HEK293T (cell line): ENCODE data around the gene KIF21A.

Source experiments
- ARNT ChIP-seq: fragments of 450-650 bp; IDR thresholded peaks from 2 replicates; pipeline ENCODE4 v1.6.1; 2017; ENCODE audit warnings: mild to moderate bottlenecking
- CTBP1 ChIP-seq: fragments of 450-650 bp; IDR thresholded peaks from 2 replicates; pipeline ENCODE4 v1.6.1; 2016; ENCODE audit warnings: borderline replicate concordance
- ELF4 ChIP-seq: fragments of 450-650 bp; IDR thresholded peaks from 2 replicates; pipeline ENCODE4 v1.6.1; 2017; ENCODE audit warnings: antibody characterized with exemption
- FOXM1 ChIP-seq: fragments of 450-650 bp; IDR thresholded peaks from 2 replicates; pipeline ENCODE4 v1.6.1; 2017; ENCODE audit warnings: mild to moderate bottlenecking, borderline replicate concordance
- HDGF ChIP-seq: fragments of 450-650 bp; IDR thresholded peaks from 2 replicates; pipeline ENCODE4 v1.6.1; 2017; ENCODE audit warnings: antibody characterized with exemption, borderline replicate concordance
- L3MBTL2 ChIP-seq: fragments of 450-650 bp; conservative IDR thresholded peaks from 2 replicates; pipeline ENCODE4 v1.6.1; 2016; ENCODE audit warnings: mild to moderate bottlenecking
- LEF1 ChIP-seq: fragments of 450-650 bp; IDR thresholded peaks from 2 replicates; pipeline ENCODE4 v1.6.1; 2017; ENCODE audit warnings: mild to moderate bottlenecking, borderline replicate concordance
- PKNOX1 ChIP-seq: fragments of 450-650 bp; IDR thresholded peaks from 2 replicates; pipeline ENCODE4 v1.6.1; 2016
- SP1 ChIP-seq: fragments of 450-650 bp; IDR thresholded peaks from 2 replicates; pipeline ENCODE4 v1.6.1; 2017
- SUZ12 ChIP-seq: fragments of 450-650 bp; IDR thresholded peaks from 2 replicates; pipeline ENCODE4 v1.6.1; 2016; ENCODE audit warnings: mild to moderate bottlenecking
- TARDBP ChIP-seq: fragments of 450-650 bp; IDR thresholded peaks from 2 replicates; pipeline ENCODE4 v1.6.1; 2016
- ZNF384 ChIP-seq: fragments of 450-650 bp; IDR thresholded peaks from 2 replicates; pipeline ENCODE4 v1.6.1; 2016

GRCh38 chr12:39277416-39277815, 165.5 kb downstream of the KIF21A start:
- TF ChIP-seq FOXM1, result no peak
- no peak for TF ChIP-seq CTBP1
- TF ChIP-seq SP1, result no peak
- TF ChIP-seq ZNF384, result no peak
- TF ChIP-seq SUZ12, result no peak
- TF ChIP-seq TARDBP, result no peak
- TF ChIP-seq LEF1, result no peak
- no peak for TF ChIP-seq ELF4
- no peak for TF ChIP-seq HDGF
- peak; percentile 71 for TF ChIP-seq PKNOX1
- no peak for TF ChIP-seq ARNT
- TF ChIP-seq L3MBTL2, result no peak
